Calu3 (cell line): ENCODE data around the gene HUS1. TPM values are rescaled to one million over a fixed set of nuclear protein-coding genes. Genes with fewer than 3 reads are reported as not detected.
A peak's percentile ranks its signal among the peaks of the same experiment; 100 is the strongest.

Source experiments
- BruUV-seq: library from RNA; stranded (reverse); fragments of 400-500 nt; replicated peaks from 2 replicates; lab custom pipeline; 2021; lab: Mats Ljungman, UMichigan
- CTCF ChIA-PET: fragments of 300-600 bp; sonication (Branson Sonifier 250); formaldehyde crosslinking; loops from one replicate; lab custom pipeline; 2022; ENCODE audit warnings: antibody characterized with exemption; lab: Charles Lee
- DNase-seq: peaks from one replicate; pipeline ENCODE4 v3.0.0; 2022
- H3K27ac Mint-ChIP-seq: one replicate; pipeline ENCODE4 v1.8.0; 2022; ENCODE audit warnings: mixed read lengths; ENCODE audit not compliant: unreplicated experiment
- H3K27me3 Mint-ChIP-seq: one replicate; pipeline ENCODE4 v1.8.0; 2022; ENCODE audit warnings: mixed read lengths; ENCODE audit not compliant: unreplicated experiment
- H3K36me3 Mint-ChIP-seq: one replicate; pipeline ENCODE4 v1.8.0; 2022; ENCODE audit warnings: mild to moderate bottlenecking, moderate library complexity, mixed read lengths; ENCODE audit not compliant: insufficient read depth, unreplicated experiment
- H3K4me1 Mint-ChIP-seq: one replicate; pipeline ENCODE4 v1.8.0; 2022; ENCODE audit warnings: mild to moderate bottlenecking, low read depth, mixed read lengths; ENCODE audit not compliant: unreplicated experiment
- H3K4me3 Mint-ChIP-seq: one replicate; pipeline ENCODE4 v1.8.0; 2022; ENCODE audit warnings: mild to moderate bottlenecking, low read depth, moderate library complexity, mixed read lengths; ENCODE audit not compliant: unreplicated experiment
- H3K9me3 Mint-ChIP-seq: one replicate; pipeline ENCODE4 v1.8.0; 2022; ENCODE audit warnings: low read depth, mixed read lengths; ENCODE audit not compliant: unreplicated experiment
- CTCF ChIP-seq: fragments of 200-600 bp; IDR thresholded peaks from one replicate; pipeline ENCODE4 v1.8.0; 2022; ENCODE audit warnings: antibody characterized with exemption; ENCODE audit not compliant: unreplicated experiment
- intact Hi-C: fragments of 100-400 bp; cut with micrococcal nuclease; formaldehyde crosslinking; loops from one replicate; pipeline ENCODE4 v1.10.0; 2022; ENCODE audit not compliant: unreplicated experiment
- total RNA-seq: library from RNA; stranded (reverse); gene quantifications from 2 replicates; pipeline ENCODE4 v1.2.3, GENCODE V29; 2022

Gene HUS1
- total RNA-seq, 1 experiment from 2014 or later, result 42.9 TPM

- Mint-ChIP-seq H3K27me3 (no peaks in the 10 kb centered on the region), H3K27ac (no peak overlapping the region), H3K4me3 (peak overlapping the region; percentile 73), H3K4me1 (peaks cover 9% of the 10 kb centered on the region), H3K36me3 (peaks cover 31% of the 10 kb centered on the region), H3K9me3 (no peaks in the 10 kb centered on the region)
- no TSS peak for BruUV-seq
- intact Hi-C loops, result no loop called here
- no peak for TF ChIP-seq CTCF
- CTCF ChIA-PET, result no interaction called here
- DNase-seq, result no peak
Observed at GRCh38 chr7:47979832-47980181, 392 bp upstream of the HUS1 start.

- intact Hi-C loops, result no loop called here
- BruUV-seq, result no TSS peak
- H3K4me1 Mint-ChIP-seq, result peaks cover 16% of the 10 kb centered on the region
- TF ChIP-seq CTCF, result no peak
- peaks cover 40% of the 10 kb centered on the region for H3K36me3 Mint-ChIP-seq
- H3K4me3 Mint-ChIP-seq, result peak overlapping the region; percentile 73
- H3K27ac Mint-ChIP-seq, result peak overlapping the region; percentile 57
- DNase-seq, result no peak
- no peaks in the 10 kb centered on the region for H3K9me3 Mint-ChIP-seq
- CTCF ChIA-PET, result no interaction called here
- no peaks in the 10 kb centered on the region for H3K27me3 Mint-ChIP-seq
Observed at GRCh38 chr7:47978790-47979144, 648 bp downstream of the HUS1 start.

GRCh38 chr7:47973739-47974138, 5.7 kb downstream of the HUS1 start:
- BruUV-seq, result no TSS peak
- peaks cover 35% of the 10 kb centered on the region for H3K4me1 Mint-ChIP-seq
- intact Hi-C loops, result no loop called here
- H3K27me3 Mint-ChIP-seq, result no peaks in the 10 kb centered on the region
- TF ChIP-seq CTCF, result no peak
- no peaks in the 10 kb centered on the region for H3K9me3 Mint-ChIP-seq
- peaks cover 44% of the 10 kb centered on the region for H3K36me3 Mint-ChIP-seq
- H3K27ac Mint-ChIP-seq, result no peak overlapping the region
- DNase-seq, result no peak
- CTCF ChIA-PET, result no interaction called here
- no peak overlapping the region for H3K4me3 Mint-ChIP-seq

- TF ChIP-seq CTCF, result no peak
- H3K36me3 Mint-ChIP-seq, result peaks cover 42% of the 10 kb centered on the region
- CTCF ChIA-PET, result no interaction called here
- H3K4me3 Mint-ChIP-seq, result no peak overlapping the region
- H3K27me3 Mint-ChIP-seq, result no peaks in the 10 kb centered on the region
- intact Hi-C loops, result no loop called here
- no peak for DNase-seq
- H3K4me1 Mint-ChIP-seq, result peaks cover 29% of the 10 kb centered on the region
- no peak overlapping the region for H3K27ac Mint-ChIP-seq
- no TSS peak for BruUV-seq
- H3K9me3 Mint-ChIP-seq, result no peaks in the 10 kb centered on the region
Observed at GRCh38 chr7:47970761-47971160, 8.7 kb downstream of the HUS1 start.
